Body of pancreas (tissue), 4 donors: ENCODE results near the gene SRPK2.

Experiments used
- CTCF ChIP-seq, 7 experiments: fragments of 450-650 bp in 4 of 7; fragments of 200-600 bp in 3 of 7; sonication (generic) in 3 of 7; IDR thresholded peaks; one replicate each; pipeline ENCODE4 v1.5.1; 2016 to 2019; ENCODE audit warnings: antibody characterized with exemption in 7 of 7
- POLR2A ChIP-seq, 3 donors: fragments of 450-650 bp; IDR thresholded peaks; one replicate each; pipeline ENCODE4 v1.6.1; 2016; ENCODE audit warnings: antibody characterized with exemption in 3 of 3, mild to moderate bottlenecking in 2 of 3

- TF ChIP-seq CTCF (IDR thresholded peaks at IDR 0.05) (no peak), POLR2A (IDR thresholded peaks at IDR 0.05) (no peak)
Measured at GRCh38 chr7:105087981-105088380, 300.7 kb downstream of the SRPK2 start.
